NCI-H128 (cell line): ENCODE data around the gene LRRTM4.

Experiments
- DNase-seq: peaks from one replicate; lab custom pipeline; 2025; ENCODE audit not compliant: unreplicated experiment; lab: John Stamatoyannopoulos, UW

The LRRTM4 gene

DNA sequence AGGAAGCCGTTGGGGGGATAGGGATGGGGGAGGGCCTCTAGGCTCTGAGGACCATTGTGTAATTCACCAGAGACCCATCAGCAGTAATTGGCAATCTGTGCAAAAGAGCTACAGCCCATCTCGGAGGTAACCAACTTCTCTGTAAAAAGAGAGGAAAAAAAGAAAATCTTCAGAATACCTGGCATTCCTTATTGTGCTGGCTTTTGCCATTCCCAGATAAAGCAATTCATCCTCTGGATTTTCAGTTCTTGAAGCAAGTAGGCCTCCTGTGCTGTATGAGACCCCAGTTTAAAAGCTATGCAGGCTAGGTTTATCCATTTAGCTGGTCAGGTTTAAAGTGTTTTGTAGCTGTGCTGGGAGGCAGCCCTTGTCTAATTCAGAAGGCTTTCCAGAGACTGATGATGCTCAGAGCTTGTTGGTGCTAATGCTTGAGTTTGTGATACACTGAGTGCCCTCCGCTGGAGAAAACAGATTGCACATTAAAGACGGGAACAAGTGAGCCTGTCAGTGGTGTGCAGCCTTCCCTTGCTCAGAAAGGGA is at the start of gene LRRTM4:
Gene LRRTM4 (minus strand): TSS at position 446 of the 540 bp plus-strand sequence.
- peak; percentile 67 for DNase-seq

DNA sequence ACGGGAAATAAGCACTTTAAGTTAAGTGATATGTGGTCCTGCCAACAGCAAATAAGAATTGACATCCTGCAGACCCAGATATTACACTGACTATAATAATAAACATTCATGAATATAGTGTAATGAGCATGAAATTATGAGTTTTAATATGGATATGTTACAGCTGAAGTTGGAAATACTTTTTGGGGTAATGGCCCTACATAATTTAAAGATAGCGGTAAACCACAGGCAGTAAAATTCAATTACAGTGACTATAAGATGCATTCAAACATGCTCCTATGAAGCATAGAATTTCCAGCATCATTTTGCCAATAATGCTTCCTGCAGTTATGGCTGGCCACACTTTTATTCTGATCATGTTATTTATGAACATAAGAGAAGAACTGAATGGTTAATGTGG is 49.4 kb upstream of the LRRTM4 start:
- no peak for DNase-seq

DNA sequence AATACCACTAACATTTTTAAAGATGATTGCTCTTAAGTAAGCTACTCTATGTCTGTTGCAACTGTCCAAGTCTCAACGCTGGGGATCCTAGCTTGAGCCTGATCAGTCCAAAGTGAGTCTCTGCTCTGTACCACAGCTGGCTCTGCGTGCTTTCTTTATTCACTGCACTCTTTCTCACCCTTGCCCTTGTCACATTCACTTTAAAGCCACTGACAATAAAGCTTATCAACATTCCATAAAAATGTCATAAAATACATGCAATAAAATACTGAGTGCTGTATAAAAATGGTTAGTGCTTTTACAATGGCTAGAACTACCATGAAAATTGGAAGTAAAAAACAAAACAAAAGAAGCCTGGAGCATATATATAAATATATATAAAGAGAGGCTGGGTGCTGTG is 45.5 kb upstream of the LRRTM4 start:
- DNase-seq: no peak

DNA sequence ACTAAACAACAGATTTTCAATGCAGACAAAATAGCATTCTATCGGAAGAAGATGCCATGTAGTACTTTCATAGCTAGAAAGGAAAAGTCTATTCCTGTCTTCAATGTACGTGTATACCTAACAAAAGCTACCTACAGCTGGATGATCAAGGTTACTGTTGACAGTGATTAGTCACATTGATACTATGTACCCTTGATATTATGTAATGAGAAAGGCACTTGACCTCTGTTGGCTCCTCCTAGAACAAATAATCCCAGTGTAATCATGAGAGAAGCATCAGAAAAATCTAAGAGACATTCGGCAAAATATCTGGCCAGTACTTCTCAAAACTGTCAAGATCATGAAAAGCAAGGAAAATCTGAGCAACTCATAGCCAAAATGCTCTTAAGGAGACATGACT is 44.4 kb upstream of the LRRTM4 start:
- DNase-seq: no peak

DNA sequence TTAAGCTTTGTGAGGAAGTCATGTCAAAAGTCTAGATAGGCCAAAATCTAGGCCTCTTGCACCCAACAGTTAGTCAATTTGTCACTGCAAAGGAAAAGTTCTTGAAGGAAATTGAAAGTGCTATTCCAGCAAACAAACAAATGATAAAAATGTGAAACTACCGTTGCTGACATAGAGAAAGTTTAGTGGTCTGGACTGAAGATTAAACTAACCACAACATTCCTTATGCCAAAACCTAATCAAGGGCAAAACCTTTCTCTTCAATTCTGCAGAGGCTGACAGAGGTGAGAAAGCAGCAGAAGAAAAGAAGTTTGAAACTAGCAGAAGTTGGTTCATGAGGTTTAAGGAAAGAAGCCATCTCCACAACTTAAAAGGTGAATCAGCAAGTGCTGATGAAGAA is 44.0 kb upstream of the LRRTM4 start:
- no peak for DNase-seq

DNA sequence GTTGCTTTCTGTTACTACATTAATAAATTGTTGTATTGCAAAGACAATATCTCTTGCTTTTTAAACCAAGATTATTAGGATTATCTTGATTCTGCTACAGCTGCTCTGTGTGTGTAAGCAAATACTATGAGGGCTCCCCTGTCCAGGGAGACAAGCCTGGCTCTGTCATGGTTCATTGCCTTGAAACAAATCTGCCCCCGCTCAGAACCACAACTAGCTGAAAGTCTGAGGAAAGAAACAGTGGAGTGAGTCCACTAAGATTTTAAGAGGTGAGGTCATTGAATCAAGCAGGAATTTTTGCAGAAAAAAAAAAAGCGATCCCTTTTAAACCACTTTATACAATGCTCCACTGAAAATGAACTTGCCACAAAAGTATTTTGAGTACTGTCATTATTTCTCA is 30.8 kb upstream of the LRRTM4 start:
- DNase-seq: no peak

DNA sequence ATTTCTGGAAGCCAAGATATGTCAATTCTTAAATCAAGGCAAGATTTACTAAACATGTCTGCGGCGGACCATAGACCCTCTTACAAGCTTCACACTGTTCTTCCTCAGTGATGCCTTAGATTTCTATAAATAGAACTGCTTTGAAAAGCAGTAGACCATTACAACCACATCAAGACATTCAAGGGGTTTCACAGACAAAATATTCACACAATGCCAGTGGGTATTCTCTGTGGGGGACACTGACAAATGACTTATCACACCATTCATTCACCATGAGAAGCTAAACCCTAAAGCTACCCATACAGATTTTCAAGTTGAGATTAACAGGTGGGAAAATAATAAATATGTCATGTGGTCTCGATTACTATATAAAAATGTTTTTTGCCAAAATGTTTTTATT is 15.9 kb upstream of the LRRTM4 start:
- DNase-seq: no peak

DNA sequence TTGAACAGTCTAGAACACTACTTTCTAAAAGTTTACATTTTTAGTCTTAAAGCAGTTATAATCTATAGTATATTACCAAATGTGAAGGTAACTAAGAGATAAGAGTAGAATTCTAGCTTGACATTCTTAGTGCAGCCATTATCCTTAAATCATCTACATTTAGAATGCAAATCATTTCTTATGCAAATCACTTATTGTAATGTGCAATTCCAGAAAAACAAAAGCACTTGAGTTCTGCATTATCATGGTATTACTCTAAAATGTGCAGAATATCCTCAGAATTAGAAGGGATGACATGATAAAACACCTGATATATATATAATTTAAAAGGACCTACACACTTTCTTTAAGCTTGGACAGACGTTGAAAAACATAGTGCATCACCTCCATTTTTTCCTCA is 712 bp upstream of the LRRTM4 start:
- DNase-seq: no peak

DNA sequence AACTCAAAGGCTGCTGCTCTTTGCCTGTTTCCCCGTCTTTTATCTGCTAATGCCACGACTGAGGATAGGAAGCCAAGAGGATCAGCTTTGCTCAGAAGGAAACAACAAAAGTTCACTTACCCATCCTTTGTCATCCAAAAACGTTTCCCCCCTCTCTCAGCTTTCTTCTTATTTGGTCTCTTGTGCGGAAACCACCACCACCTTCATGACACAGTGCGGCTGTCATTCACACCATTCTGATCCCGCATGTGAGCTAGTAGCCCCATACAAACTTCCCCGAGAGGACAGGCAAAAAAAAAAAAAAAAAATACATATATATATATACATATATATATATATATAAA is 656 bp downstream of the LRRTM4 start:
- no peak for DNase-seq

DNA sequence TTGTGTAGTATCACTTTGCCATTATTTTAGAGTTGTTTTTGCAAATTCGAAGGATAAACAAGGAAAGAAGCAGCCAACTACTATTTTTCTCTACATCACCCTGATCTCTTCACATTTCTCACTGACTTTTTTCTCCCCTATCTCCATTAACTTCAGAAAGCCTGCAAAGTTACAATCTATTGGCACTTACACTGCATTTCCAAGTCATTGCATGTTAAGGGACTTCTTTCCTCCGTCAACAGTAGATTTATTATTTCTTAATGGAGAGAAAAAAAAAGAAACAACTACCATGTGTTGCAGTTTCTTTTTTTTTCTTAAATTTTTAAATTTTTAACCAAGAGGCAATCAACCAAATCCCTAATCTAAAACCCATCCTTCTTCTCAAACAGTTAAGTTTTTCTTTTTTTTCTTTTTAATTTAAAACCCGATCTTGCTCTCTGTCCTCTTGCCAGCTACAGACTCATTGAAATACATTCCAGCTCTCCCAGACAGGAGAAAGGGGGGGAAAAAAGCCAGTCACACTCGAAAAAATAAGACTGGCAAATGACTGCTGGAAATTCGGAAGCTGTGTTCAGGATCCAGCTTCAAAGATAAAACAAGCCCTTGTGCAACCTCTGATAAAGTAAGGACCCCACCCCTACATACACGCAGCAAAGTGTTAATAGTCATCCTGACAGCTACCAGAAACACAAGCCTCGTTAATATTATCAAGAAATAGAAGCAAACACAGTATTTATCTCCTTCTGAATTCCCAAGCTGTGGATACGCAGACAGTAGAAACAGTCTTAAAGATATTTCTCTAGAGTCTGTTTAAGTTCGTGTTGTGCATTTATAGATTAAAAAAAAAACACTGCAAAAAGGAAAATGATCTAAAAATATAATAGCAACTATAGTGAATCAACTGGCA is 1.3 kb downstream of the LRRTM4 start:
- DNase-seq: no peak

DNA sequence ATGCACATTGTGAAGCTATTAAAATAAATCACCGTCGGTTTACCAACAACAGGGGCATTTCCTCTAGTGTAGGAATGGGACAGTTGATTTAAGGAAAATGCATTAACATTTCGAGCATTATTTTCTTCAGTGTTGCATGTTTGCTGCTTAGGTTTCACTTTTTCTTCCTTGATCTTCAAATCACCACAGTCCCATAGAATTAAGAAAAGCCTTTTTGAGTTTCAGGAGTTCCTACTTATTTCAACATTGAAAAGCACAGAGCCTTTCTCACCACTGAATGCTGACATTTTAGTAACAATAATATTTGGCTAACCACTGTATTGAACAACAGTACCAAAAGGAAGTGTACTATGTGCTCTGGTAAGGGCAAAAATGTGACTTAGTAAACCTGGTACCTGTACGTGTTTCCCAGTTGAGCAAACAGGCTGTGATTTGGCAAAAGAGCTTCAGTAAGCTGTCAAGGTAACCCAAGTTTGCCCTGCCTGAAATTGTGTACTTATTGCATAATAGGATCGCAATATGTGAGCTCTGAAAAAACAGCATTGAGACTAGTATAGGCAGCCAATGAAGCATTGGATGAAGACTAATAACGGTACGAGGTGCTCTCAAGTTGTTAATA is 2.2 kb downstream of the LRRTM4 start:
- no peak for DNase-seq

DNA sequence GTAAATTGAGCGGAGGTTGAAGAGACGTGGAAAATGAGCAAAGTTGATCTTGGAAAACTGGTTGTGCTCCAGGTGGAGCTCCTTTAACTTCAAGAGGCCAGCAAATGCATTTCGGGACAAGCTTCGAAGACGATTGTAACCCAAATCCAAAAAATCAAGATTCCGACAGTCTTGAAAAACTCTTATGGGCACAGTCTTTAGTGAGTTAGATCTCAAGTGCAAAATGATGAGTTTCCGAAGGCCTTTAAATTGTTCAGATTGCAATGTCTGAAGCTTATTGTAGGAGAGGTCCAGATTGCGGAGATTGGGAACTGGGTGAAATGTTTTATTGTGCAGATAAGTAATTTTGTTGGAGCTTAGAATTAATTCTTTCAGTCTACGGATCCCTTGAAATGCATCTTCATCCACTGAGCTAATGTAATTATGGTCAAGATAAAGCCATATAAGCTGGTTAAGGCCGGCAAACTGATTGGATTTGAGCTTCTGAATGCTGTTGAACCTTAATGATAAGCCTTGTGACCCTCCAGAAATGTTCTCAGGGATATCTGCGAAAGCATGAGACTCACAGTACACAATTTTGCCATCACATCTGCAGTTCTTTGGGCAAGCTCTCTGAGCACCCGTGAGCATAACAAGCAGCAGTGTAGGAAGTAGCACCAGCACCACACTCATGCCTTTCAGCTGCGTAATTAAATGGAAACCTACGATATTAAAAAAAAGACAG is 2.9 kb downstream of the LRRTM4 start:
- DNase-seq: no peak

DNA sequence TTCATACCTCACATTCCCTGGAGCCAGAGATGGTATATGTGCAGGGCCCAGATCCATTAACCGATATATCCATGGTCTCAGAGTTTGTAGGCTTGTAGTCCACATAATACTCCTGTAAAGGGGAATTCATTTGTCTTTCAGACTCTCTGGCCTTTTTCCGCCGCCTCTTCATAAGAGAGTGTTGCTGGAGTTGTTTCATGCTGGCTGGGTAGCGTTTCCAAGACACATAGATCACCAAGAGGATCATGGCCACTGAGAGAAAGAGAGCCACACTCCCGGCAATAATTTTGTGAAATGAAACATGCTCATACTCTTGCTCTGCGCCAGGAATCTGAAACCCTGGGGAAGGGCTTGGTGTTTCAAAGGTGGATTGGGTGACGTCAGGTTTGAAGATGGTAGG is 3.9 kb downstream of the LRRTM4 start:
- DNase-seq: no peak

DNA sequence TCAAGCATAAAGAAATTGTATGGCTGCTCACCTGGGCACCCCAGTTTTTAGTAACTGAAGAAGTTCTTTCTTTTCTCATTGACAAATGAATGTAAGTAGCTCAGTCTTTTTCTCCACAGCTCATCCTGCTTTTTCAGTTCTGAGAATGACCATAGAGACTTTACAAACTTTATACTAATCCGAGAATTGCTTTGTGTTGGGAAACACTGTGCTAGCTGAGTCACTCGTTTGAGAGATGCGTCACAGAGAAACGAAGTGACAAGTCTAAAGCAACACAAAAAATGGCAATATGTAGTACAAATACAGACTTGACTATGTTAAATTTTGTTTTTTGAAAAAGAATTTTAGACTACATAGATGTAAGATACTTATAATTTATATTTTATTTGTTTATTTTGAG is 9.0 kb downstream of the LRRTM4 start:
- DNase-seq: no peak

DNA sequence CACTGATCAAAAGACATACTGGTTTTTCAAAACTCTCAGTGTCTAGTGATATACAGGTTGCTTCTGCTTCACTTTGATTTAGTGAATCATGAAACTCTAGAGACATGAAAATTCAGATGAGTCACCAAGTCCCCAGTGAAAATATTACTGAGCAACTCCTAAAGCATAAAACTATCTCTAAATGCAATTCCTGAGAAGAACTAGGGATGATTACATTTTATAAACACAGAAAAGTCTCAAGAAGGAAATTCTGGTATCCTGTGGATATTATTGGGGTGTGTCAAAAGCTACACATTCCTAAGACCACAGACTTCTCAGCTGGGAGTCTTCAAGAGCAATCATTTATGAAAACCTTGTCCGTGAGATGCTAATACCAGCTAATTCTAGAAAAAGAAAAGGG is 9.7 kb downstream of the LRRTM4 start:
- no peak for DNase-seq

DNA sequence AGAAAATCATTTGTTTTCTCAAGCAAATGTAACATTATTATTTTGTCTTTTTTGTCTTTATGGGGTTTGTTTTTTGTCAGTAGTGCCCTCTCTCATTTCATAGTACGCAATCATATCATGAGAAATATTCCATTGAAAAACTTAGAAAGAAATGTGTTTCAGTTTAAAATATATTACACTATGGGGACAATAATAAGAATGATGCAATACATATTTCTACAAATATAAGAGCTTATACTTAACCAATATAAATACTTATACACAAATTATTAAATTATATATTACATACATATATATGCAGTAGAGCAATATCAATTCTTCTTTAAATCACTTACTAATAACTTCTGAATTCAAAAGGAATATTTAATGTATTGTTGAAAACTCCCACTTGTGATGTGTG is 13.7 kb downstream of the LRRTM4 start:
- no peak for DNase-seq

DNA sequence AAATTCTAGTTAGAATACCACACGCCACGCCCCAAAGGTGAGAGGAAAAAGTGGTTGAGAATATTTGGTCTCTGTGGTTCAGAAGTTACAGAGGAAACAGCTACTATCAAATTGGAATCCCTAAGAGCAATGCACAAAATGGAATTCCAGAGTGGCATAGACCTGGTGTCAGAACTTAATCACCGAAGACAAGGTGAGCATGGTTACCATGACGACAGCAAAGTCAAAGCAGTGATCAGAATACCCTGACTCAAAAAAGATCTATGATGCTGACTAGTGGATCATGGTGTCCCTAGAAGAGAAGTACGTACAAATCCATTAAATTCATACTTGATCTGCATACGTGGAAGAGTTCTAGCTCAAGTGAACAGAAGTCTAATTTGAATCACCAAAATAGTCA is 14.5 kb downstream of the LRRTM4 start:
- no peak for DNase-seq

DNA sequence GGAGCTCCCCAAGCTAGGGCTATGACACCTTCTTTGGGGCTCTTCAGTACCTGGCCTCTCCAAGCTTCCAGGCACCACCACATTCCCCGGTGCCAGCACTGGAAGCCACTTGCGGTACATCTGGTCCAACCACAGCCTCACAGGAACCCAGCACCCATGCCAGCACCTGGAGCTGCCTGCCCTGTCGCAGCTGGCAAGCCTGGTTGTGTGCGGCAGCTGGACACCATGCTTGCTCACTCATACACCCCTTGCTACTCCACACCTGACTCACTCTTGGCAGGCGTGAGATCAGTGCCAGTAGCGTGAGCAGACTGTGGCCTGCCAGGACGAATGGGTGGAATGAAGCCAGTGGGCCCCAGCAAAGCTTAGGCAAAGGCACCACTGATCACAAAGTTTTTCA is 34.0 kb downstream of the LRRTM4 start:
- DNase-seq: no peak

DNA sequence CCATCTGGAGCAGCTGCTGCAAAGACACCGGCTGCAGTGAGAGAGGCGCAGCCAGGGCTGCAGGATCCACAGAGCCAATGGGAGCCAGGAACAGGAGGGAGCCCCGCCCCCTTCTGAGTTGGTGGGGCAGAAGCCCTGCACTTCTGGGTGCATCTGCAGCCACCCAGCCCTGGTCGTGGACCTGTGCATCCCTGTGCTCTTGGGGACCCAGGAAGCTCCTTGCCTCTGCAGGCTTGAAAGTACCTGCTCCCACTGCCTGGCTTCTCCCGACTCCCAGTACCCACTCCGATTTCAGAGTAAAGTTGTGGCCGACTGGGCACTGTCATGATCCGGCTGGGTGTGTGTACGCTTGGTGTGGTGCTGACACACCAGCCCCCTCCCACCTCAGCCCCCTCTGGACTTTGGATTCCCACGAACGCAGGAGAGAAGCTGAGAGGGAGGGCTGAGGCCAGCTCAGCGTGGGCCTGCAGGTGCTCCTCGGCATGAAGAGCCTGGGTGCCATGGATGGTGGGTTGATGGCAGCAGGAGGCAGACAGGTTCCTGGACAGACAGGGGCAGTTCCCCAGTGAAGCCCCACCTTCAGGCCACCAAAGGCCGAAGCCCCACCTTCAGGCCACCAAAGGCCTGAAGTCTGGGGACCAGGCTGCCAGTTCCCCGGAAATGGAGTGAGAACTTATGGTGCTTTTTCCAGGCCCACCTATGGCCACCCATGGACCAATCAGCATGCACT is 34.9 kb downstream of the LRRTM4 start:
- DNase-seq: no peak

DNA sequence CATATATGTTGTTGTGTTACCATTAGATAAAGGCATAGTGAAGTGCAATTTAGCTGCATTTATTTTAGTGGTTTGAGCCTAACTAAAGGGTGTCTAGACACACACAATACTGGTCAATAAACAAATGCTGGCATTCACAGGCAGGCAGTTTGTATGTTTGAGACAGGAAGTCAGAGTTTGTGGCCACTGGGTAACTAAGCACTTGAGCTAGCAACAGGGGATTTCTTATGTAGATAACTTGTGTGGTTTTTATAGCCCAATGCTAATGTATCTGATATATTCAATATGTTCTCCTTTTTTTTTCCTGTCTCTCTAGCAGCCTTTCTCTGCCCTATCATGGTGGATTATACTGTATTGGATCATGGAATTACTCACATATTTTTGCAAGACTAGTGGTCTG is 38.1 kb downstream of the LRRTM4 start:
- DNase-seq: no peak

DNA sequence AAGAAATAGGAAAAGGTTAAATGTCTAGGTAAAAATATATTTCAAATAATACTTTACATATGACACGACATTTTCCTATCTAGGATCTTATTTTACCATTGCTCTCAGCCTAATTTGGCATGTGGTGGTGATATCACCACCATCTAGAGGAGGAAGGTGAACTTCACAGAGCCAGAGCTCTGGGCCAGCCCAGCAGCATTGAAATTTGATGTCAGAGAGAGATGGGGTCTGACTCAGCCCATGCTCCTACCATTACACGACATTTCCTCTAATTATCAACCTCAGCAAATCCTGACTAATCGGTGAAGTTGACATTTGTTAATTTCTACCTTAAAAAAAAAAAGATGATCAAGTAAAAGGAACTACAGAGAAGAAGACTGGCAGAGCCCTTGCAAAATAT is 42.3 kb downstream of the LRRTM4 start:
- no peak for DNase-seq
